Stromal cell of bone marrow (primary cell): Measurements from ENCODE around the gene NTM.
A peak's percentile ranks its signal among the peaks of the same experiment; 100 is the strongest.

Experiments used
- DNase-seq: peaks from one replicate; pipeline ENCODE4 v3.0.0-alpha.2; 2012; ENCODE audit warnings: low read depth

Gene NTM

DNA sequence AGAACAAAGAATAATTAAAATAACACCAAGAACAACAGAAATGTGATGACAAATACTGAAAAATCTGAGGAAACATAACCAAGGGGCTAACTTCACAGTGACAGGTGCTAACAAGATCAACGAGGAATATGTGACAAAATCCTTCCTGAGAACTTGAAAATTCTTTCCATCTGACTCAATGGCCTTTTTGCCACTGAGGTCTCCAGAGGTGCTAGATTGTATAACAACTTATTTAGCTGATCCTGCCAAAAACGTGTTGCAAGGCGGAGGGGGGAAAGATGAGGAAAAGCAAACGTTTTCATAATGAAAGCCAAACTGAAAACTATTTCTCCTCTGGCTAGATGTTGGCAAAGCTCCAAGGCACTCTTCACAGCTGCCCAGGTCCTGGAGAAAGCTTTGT lies 364.5 kb downstream of the NTM start:
- no peak for DNase-seq

DNA sequence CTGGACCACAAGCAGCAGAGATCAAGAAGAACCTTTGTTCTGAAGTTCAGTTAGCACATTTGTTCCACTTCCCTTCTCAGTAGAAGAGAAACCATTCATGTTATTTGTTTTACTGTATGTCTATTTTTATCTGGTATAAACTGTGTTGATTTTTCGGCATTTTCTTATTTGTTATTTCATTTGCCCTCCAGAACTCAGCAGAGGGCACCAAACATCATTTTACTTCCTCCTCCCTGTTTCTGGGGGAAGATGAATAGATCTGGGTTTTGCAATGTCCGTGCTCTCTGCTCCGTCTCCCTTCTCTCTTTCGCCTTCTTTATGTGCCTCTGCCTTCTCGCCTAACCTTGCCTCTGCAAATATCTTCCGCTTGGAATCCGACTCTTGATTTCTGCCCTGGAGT lies 366.9 kb downstream of the NTM start:
- no peak for DNase-seq

DNA sequence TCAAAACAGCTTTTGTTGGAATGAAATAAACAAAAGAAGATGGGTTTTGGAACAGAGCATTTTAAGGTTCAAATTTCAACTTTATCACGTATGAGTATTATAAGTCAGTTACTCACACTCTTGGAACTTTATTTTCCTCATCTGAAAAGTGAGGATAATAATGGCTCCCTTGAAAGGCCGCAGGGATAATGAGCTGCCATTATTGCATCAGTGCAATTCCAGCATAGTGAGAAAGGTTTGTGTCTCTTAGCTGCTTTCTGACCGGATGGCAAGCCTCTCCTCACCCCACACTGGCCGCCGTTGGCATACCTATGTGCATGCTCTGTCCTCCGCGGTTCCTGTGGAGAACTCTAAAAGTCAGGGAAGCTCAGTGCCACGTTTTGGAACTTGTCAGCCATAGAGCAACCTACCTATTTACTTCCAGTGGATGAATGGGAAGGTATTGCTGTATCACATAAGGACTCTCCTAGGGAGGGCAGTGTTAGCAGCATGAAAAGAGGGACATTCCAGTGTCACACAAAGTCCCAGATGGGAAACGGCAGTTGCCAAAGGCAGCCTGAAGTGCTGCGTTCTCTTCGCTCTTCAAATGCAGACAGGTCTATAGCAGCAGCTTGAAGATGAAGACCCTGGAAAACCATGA lies 368.9 kb downstream of the NTM start:
- DNase-seq, result no peak

DNA sequence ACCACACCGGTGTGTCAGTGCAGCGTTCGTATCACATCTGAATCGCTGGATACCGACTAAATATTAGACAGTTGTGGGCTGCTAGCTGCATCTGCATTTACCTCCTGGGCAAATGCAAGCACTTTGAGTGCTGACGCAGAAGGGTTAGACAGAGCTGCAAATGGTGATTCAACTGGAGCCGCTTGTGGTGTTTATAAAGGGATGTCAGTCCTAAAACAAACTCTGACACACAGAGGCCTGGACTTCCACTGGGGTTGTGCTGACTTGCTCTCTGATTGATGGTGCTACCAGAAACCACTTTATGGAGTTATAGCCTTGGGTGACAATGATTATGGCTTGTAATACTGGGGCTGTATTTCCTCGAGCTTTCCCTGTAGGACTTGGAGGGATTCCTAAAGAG lies 374.4 kb downstream of the NTM start:
- DNase-seq, result peak; percentile 76

DNA sequence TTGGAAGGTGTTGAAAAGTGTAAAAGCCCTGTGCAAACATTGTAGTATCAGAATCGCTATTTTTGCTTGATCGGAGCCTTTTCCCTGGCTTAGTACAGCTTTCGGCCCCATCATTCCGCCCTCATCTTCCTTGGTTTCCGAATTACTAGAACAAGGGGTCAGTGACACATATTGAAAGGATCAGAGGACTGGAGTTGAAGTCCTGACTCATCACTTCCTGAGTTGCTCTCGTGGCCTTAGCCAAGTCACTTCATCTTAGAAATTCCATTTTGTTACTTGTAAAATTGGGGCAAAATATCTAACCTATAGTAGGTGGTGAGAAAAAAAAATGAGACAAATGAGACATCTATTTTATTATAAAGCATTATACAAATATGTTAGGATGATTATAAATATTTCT lies 375.0 kb downstream of the NTM start:
- peak; percentile 55 for DNase-seq

DNA sequence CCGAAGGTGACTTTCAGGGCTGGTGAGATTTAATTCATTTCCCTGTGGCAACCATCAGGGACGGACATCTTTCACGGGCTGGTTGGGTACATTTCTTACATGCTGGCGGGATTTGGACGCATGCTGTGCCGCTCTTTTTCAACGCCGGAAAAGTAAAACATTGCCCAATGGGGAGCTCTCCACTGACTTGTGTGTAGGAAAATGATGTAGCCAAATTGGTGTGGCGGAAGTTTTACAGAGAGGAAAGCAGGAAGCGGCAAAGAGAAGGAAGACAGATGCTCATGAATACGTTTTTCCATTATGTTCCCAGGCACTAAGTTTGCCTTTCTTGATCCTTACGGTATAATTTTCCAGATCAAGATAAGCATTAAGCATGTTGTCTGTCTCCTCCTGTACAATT lies 375.8 kb downstream of the NTM start:
- no peak for DNase-seq

DNA sequence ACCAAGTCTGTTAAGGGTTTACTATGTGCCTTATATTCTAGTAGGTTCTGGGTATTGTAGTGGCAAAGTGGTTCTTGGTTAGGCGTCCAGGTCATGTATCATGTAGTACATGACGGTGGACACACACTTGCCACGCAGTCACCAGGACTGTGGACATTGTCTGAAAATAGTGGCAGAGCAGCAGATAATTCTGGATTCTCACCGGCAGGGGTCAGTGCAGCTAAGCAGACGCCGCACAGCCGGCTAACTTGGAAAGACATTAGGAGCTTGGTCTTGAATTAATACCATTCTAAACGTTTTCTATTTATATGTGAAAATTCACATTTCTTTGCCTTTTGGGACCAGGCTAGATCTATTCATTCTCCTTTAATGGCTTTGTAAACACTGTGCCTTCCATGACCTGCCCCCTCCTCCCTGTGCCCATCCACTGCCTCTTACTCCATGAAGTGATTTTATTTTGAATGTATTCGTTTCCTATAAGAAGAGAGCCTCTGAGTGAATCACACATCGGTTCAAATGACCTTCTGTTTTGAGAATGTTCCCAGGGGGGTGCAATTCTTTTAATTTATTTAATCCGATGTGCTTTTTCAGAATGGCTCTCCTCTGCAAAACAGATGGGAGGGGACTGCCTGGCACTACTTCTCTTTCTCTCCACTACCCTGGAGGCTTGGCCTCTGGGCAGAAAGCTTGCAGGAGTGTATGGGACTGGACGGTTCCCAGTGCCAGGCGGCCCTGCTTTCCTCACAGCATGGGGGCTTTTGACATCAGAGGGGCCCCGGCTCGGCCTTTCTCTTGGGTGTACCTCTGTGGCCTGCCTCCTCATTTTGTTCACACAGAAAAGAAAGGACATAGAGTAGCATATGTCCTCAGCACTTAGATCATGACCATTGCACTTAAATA lies 378.0 kb downstream of the NTM start:
- DNase-seq, result peak; percentile 74

DNA sequence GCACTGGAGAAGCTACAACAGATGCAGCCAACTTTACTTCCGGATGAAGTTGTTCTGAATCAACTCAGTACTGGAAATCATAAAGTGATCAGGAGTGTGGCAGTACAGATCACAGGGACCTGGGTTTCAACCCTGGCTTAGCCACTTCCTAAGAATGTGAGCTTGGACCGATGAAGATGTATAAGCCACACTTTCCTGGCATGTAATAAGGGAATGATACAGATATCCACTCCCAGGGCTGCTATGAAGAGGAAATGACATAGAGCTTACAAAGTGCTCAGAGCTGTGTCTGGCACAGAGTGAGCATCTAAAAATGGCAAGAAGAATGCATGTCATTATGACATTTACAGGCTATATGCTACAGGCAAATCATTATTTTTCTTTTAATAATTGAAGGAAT lies 378.7 kb downstream of the NTM start:
- peak; percentile 97 for DNase-seq

DNA sequence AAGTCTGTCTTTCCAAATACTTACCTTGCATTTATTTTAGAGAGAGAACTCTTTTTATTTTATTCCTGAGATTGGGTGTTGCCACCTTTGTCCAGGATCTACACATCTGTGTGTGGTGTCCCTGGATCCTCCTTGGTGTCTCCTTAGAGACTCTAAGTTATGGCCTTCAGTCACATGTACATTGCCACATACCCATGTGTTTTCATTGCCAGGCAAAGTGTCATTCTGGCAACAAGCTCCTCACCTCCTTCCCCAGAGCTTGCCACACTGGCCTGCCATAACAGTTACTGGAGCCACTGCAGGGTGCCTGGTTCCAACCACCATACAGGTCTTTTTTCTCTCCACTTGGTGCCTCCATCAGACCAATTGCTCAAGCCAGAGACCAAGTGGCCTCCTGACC lies 379.7 kb downstream of the NTM start:
- DNase-seq, result no peak

DNA sequence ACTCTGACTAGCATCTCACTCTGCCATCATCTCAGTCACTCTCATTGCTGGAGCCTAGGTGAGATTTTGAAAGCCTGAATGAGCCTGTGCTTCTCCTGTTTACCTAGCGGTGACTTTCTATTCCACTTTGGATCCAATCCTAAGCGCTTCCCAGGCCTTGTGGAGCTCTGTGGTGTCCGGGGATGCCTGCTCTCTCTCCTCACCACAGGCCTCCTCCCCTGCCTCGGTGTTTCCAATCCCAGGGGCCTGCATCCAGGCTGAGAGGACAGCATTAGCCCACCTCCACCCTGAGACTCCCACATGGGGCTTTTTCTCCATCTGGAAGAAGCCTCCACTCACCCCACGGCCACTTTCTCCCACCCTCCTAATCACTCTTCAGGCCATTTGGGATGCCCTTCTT lies 380.3 kb downstream of the NTM start:
- DNase-seq, result no peak

DNA sequence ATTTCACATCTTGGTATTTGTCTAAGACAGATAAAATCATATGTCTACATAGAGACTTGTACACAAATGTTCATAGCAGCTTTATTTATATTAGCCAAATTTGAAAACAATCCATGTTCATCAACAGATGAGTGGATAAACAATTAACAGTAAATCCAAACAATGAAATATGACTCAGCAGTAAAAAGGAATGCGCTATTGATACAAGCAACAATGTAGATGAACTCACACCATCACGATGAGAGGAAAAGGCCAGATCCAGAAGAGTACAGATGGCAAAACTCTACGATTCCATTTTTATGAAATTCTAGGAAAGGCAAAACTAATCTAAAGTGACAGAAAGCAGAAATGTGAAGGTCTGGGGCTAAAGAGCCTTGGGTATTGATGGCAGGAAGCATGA lies 384.3 kb downstream of the NTM start:
- no peak for DNase-seq

DNA sequence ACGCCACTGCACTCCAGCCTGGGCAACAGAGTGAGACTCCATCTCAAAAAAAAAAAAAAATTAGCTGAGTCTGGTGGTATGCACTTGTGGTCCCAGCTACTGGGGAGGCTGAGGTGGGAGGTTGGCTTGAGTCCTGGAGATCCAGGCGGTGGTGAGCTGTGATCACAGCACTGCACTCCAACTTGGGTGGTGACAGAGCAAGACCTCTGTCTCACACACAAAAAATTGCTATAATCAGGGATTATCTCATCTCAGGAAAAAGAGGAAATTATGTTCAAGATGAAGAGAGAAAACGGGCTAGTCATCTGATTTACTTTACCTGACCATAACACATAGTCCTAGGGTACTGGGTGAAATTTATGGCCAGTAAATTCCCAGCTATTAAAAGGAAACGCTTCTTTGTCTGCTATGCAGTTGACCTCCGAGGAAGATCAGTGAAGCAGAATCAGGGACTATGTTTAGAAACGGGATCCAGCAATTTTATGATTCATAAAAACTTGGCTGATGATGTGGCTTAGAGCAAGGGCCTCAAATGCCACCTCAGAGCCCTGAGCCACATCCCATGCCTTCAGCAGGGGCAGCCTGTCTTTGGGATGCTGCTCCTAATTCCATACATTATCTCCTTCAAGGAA lies 386.2 kb downstream of the NTM start:
- DNase-seq, result peak; percentile 66

DNA sequence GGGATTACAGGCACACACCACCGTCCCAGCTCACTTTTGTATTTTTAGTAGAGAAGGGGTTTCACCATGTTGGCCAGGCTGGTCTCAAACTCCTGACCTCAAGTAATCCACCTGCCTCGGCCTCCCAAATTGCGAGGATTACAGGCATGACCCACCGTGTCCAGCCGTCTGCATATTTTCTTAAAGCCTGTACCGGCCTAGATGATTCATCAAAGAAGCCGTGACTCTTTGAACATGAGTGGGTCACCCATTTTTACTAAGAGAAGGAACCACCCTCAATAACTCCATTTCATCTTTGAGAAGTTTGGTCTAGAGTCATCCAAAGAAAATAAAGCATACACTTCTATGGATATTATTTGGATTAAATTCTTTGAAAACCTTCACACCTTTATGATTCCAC lies 388.3 kb downstream of the NTM start:
- DNase-seq, result no peak

DNA sequence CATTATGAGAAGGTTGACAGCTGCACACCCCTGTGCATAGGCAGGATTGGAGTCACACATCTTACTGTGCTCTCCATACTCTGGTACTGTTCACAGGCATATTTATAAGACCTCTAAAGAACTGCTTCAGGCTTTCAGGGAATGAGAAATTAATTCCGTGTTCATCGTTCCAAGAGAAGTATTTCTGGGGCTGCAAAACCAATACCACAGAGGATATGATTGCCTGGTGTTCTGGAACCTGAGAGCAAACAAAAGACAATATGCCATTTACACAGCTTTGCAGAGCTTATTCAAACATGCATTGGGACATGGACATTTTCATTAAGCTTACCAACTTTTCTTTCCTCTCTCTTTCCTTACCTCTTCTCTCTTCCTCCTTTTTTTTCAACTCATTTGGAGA lies 388.7 kb downstream of the NTM start:
- no peak for DNase-seq

DNA sequence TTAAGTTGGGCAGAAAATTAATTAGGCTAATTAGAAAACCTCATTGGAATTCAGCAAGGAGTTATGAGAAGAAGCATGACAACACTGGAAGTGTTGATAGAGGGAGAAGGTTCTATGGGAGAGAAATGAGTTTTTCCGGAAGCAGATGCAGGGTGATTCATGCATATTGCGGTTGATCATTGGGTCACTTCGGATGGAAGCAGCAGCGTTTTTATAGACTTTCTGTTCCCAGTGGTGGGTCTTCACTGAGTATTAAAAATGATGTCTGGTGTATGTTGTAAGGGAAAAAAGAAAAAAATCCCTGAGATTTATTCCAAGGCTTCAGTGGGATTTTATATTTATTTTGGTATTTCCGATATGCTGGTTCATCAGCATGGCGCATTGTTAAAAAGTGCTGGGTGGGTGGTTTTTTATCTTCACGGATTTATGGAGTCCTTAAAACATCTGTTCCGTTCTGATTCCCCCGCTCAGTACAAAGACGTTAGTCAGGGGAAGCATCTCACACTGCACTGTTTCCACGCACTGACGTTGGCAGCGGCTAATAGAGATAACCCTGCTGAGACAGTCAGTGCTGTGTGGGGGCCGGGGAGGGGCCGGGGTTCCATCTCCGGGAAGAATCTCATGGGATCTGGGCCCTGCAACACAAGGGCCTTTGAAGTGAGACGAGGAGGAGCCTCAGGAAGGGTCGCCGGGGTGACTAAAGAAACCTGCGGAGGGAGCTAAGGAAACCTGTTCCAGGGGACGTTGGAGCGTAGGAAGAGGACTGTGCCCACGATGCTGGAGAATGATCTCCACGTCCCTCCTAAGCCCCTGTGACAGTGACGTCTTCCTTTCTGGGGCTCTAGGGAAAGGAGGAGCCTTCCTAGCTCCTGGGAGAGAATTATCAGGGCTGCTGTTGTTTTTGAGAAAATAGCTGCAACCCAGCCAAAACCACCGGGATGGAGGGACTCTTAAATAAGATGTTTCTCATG lies 390.0 kb downstream of the NTM start:
- peak; percentile 62 for DNase-seq

DNA sequence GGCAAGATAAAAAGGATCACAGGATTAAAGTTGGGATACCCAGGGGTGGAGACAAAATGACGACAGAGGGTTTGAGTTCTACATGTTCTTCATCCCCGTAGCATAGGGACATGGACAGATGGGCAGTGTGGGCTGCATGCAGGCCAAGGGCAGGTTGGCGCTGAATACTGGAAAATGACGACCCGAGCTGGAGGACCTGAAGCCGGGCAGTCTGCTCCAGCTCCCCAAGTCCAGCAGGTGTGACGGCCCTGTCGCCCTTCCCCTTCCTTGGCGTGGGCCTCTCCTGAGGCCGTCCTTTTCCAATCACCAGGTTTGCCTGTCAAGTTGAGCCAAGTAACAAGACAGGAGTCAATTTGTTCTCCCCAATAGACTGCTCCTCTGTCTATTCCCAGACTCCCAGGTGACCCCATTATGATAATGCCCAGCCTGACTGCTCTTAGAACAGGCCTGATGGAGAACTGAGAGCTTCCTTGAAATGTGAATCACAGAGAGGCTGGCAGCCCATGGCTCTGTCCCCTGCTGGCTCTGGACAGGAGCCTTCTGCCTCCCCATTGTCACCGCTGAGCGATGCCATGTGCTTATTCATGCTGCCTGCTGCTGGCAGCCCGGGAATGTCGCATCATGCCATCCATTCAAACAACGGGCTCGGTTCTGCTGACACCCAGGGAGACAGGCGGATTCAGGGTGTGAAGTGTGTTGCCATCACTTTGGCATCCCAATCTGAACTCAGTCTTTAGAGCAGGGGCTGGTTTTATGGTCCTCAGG lies 392.1 kb downstream of the NTM start:
- no peak for DNase-seq

DNA sequence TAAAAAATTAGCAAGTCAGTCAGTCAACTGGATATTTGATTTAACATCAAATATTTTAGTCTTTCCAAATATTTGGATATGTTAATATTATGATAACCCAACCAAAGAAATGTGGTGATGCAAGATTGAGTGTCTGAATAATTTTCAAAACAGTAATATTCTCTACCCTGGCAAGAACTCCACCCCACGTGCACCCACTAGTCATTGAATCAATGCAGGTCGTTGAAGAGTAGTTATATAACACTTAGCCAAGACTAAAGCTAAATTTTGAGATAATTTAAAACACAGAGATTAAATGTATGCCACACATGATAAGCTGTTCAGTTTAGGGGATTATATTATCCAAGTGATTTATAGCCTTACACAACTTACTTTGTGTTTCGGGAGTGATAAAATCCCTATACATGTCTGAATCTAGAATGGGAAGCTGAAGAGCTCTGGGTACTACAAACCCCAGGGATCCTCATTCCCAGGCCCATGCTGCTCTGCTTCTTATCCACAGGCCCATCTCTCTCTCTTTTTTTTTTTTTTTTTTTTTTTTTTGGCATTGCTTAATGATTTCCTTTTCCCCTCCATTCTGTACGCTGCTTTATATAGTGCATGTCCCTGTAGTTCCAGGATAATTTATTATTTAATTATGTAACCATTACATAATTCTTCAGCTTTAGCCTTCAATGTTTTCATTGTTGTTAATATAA lies 392.9 kb downstream of the NTM start:
- DNase-seq, result peak; percentile 84

DNA sequence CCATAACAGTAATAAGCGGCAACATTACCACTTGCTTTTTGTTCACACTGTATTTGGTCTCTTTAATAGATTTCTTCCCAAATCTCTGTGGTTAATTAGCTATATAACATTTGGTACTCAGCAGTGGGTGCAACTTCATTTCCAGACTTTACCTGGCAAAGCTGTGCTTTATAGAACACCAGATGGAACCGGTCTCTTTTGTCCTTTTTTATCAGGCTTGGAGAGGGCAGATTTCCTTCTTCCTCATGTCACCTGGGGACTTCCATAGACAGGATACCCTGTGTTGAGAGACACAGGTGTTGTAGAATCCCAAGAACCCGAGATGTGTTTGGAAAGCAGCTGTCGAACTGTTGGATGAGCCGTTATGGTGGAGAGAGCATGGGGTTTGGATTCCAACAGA lies 393.7 kb downstream of the NTM start:
- no peak for DNase-seq

DNA sequence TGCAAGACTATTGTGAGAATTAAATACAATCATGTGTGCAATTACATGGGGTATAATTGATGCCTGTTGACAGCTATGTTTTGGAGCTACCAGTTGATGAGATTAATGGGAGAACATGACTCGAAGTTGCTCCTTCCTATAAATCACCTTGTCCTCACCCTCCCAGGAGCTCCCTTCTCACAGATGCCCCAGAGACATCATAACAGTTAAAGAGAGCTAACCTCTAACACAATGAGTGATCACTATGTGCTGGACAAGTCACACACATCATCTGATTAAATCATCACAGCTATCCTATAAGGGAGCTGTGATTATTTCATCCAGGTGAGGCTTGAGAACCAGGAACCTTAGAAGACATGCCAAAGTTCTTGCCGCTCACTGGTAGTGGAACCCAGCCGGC lies 394.2 kb downstream of the NTM start:
- DNase-seq, result no peak

DNA sequence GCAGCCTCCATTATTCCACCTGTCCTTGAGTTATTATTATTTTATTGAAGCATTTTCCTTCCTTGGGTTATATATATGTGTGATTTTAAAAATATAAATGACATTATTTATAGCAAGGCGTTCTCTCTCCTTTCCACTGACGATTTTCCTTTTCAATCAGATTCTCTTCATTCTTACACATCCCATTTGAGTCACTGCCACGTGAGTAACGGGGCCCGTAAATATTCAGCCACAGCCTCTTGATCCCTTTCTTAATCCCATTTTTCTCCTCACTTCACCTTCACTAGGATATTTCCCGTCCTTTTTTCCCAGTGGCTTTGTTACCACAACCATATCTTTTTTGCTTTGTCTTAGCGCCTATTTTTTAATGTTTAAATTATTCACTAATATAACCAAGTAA lies 396.2 kb downstream of the NTM start:
- DNase-seq, result no peak

DNA sequence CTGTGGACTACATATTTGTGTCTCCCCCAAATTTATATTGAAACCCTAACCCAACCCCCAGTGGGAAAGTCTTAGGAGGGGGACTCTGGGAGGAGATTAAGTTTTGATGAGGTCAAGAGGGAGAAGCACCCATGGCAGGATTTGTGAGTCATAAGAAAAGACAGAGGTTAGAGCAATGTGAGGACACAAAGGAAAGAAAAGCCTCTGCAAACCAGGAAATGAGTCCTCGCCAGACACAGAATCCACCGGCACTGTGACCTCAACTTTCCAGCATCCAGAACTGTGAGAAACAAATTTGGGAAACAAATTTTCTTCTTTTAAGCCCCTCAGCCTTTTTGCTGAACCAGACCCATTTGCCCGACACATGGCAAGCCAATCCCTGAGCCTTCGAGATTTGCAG lies 397.0 kb downstream of the NTM start:
- DNase-seq, result no peak
